Stimulated activated CD4-positive, alpha-beta T cell treated with anti-CD3 and anti-CD28 coated beads, Interleukin-1b, Interleukin-23, amount 100 ng/mL, for 48 hours (primary cell): ENCODE results near the gene HLA-C.
A peak's percentile ranks its signal among the peaks of the same experiment; 100 is the strongest.
"Not testable (repeated sequence)": the region's sequence is repeated elsewhere in the genome, so short reads cannot be mapped to it uniquely, and the experiment has no call there.

Experiments
- DNase-seq: peaks from one replicate; pipeline ENCODE4 v3.0.0-alpha.2; 2020

Gene HLA-C

GRCh38 chr6:31268836-31269235, 3.1 kb downstream of the HLA-C start:
- no peak for DNase-seq

DNA sequence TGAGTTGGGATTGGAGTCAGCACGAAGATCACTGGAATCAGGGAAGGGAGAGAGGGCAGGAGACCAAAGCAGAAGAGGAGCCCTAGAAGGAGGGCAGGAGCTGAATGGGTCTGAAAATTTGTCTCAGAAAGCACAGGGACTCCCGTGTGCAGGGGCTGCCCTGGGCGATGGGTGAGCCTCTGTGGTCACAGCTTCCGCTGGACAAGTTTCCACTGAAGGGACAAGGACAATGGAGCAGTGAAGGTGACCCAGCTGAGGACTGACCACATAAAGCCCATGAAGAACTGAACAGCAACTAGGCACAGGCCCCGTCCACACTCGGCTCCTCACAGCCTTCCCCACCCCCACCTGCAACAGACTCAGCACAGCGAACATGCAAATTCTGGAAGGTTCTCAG, 3.5 kb downstream of the HLA-C start:
- no peak for DNase-seq

DNA sequence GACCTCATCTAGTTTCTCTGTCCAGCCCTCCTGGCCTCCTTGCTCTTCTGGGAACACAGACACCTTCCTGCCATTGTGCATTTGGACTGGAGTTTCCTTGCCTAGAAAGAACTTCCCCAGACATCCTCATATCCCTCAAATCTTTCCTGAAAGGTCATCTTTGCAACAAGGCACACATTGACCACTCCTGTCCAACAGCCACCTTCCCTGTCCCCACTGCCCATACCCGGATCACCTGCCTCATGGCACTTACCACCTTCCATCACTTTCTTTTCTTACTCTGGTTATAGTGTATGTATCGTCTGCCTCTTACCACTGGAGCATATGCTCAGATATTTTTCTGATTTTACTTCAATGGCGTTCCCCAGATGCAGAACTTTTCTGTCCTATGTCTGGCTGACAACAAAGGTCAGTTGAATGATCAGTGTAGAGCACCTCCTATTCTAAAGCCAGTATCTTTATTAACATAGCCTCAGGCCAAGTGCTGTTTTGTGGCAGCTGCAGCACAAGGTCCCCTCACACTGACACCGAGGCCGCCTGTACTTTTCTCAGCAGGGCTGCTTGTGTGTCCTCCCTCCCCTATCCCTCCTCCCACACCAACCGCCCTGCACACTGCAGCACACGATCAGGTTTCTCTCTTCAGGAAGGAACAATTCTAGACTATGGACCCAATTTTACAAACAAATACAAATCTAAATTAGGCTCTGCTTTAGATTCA, 4.1 kb downstream of the HLA-C start:
- DNase-seq: no peak

- no peak for DNase-seq
These were observed 5.1 kb downstream of the HLA-C start for GRCh38 chr6:31266567-31267360.

DNA sequence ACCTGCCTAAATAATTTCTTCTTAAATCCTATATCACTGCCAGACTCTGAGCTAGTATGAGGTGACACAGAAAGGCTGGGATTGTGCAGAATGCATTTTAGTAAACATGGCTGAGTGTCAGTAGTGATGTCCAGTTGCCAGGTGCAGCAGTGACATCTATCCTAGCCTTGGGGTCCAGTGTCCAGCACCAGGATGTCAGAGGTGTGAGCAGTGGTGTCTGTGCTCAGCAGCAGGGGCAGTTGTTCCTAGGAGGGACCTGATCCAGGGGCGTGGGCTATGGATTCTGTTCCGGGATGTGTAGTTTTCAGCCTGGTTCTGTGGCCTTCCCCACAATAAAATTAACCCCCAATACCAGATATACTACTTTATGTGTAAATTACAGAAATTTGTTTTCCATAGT, 6.0 kb downstream of the HLA-C start:
- no peak for DNase-seq

GRCh38 chr6:31263346-31263933, 8.5 kb downstream of the HLA-C start:
- DNase-seq: not testable (repeated sequence)

DNA sequence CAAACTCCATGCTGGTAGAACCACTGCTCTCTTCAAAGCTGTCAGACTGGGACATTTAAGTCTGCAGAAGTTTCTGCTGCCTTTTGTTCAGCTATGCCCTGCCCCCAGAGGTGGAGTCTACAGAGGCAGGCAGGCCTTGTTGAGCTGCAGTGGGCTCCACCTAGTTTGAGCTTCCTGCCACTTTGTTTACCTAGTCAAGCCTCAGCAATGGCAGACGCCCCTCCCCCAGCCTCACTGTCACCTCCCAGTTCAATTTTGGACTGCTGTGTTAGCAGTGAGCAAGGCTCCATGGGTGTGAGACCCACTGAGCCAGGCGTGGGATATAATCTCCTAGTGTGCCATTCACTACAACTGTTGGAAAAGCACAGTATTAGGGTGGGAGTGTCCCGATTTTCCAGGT, 11.9 kb downstream of the HLA-C start:
- peak; percentile 26 for DNase-seq

DNA sequence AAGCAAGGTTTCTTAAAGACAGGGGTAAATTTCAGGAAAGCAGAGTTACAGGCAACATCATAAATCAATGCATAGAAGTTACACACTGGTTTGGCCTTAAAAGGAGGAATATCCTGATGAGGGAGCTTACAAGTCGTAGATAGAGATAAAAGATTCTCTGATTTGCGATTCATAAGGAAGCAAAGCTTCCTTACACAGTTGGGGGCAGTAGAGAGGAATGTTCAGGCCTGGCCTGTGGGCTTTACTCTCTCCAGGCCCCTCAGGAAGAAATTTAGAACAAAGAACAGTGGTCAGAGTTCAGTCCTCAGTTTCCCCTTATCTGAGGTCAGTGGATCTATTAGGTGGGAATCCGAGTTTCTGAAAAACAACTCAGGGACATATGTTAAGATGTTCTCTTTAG, 19.3 kb downstream of the HLA-C start:
- no peak for DNase-seq

DNA sequence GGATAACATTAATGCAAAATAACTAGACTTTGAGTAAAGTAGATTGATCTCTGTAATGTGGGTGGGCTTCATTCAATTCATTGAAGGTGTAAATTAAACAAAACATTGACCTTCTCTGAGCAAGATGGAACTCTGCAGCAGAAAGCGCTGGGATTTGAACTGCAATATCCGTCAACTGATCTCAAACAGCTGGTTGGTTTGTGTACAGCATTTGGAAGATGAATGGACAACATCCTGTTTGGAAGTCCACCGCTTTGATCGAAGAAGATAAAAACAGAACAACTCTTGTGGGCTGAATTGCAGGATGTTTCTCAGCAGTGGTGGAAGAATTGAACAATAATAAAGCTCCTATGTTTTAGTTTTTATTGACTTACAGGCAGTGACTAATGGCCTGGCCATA, 20.6 kb downstream of the HLA-C start:
- DNase-seq: no peak

GRCh38 chr6:31249184-31249583, 22.7 kb downstream of the HLA-C start:
- DNase-seq: no peak

DNA sequence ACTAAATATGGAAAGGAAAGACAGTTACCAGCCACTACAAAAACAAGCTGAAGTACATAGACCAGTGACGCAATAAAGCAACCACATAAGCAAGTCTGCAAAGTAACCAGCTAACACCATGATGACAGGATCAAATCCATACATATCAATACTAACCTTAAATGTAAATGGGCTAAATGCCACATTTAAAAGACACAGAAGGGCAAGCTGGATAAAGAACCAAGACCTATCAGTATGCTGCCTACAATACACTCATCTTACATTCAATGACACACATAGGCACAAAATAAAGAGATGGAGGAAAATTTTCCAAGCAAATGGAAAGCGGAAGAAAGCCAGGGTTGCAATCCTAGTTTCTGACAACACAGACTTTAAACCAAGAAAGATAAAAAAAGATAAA, 24.1 kb downstream of the HLA-C start:
- no peak for DNase-seq

- DNase-seq: no peak
These were observed 25.8 kb downstream of the HLA-C start for GRCh38 chr6:31246051-31246521.

GRCh38 chr6:31243508-31243907, 28.4 kb downstream of the HLA-C start:
- DNase-seq: no peak

GRCh38 chr6:31239854-31240253, 32.0 kb downstream of the HLA-C start:
- DNase-seq: no peak

GRCh38 chr6:31234101-31234500, 37.8 kb downstream of the HLA-C start:
- not testable (repeated sequence) for DNase-seq

- no peak for DNase-seq
These were observed 43.4 kb downstream of the HLA-C start for GRCh38 chr6:31228476-31228875.

- DNase-seq: no peak
These were observed 44.7 kb downstream of the HLA-C start for GRCh38 chr6:31227143-31227542.

DNA sequence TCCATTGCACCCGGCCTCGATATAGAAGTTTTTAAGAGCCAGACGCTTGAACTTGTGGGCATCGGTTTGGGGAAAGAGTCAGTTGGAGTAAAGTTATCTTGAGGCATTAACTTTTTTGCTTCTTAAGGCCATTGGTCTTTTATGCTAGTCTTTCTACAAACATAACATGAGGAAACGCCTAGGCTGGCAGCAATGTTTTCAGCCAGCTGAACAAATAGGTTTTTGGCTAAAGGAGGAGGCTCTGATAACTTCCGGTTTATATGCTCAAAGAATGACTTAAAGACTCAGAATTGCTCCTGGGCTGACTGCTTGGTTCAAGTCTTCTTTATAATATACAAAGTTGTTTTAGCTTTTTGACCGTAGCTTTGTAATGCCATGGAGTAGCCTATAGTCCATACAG, 46.2 kb downstream of the HLA-C start:
- no peak for DNase-seq

- DNase-seq: no peak
These were observed 49.4 kb downstream of the HLA-C start for GRCh38 chr6:31222496-31222895.
